ENCODE results near the gene HS2ST1.

- TF ChIP-seq POLR2AphosphoS5 (IDR thresholded peaks at IDR 0.05; ENCODE audit: low read depth, low read length) (no peak), CTCF (IDR thresholded peaks at IDR 0.05 in 2 of 3, conservative IDR thresholded peaks at IDR 0.05 in 1 of 3; ENCODE audit: borderline replicate concordance in 1 of 3, insufficient read depth in 1 of 3, low read depth in 2 of 3, low read length in 2 of 3) (no peak), EZH2 (IDR thresholded peaks at IDR 0.05) (no peak), EZH2phosphoT487 (IDR thresholded peaks at IDR 0.05; ENCODE audit: borderline replicate concordance) (no peak), POLR2A (IDR thresholded peaks at IDR 0.05; ENCODE audit: borderline replicate concordance, extremely low read depth, insufficient read depth, insufficient read length) (no peak), CEBPB (IDR thresholded peaks at IDR 0.05; ENCODE audit: low read depth) (no peak), EGR1 (IDR thresholded peaks at IDR 0.05; ENCODE audit: low read depth) (no peak), MAX (IDR thresholded peaks at IDR 0.05) (no peak), ZNF274 (IDR thresholded peaks at IDR 0.05; ENCODE audit: low read depth, low read length) (no peak), ATF3 (IDR thresholded peaks at IDR 0.05) (no peak), FOSL1 (IDR thresholded peaks at IDR 0.05; ENCODE audit: low read depth) (no peak), SRF (IDR thresholded peaks at IDR 0.05; ENCODE audit: low read depth) (no peak), ZFX (IDR thresholded peaks at IDR 0.05) (no peak), SIN3A (IDR thresholded peaks at IDR 0.05; ENCODE audit: low read depth) (no peak)
These were observed 132.5 kb downstream of the HS2ST1 start for GRCh38 chr1:87046951-87047350.

Data from HCT116 (cell line).